PC-3 (cell line): ENCODE data around the gene ARHGEF38. TPM values are rescaled to one million over a fixed set of nuclear protein-coding genes. Genes with fewer than 3 reads are reported as not detected.

Experiments used
- ATAC-seq: fragments of 200-7000 bp; cut with Tn5 transposase; 2 replicates; pipeline ENCODE4 v1.9.1; 2020; ENCODE audit warnings: mild to moderate bottlenecking, moderate library complexity
- BruUV-seq: library from RNA; stranded (reverse); fragments of 400-500 nt; replicated peaks from 2 replicates; lab custom pipeline; 2021; lab: Mats Ljungman, UMichigan
- CTCF ChIA-PET: fragments of 300-600 bp; sonication (Branson Sonifier 250); formaldehyde crosslinking; loops from one replicate; lab custom pipeline; 2022; ENCODE audit warnings: antibody characterized with exemption; lab: Charles Lee
- POLR2A ChIA-PET: fragments of 300-600 bp; sonication (Branson Sonifier 250); formaldehyde crosslinking; loops from one replicate; lab custom pipeline; 2022; ENCODE audit warnings: antibody characterized with exemption; ENCODE audit not compliant: unreplicated experiment; lab: Charles Lee
- DNase-seq: peaks from one replicate; pipeline ENCODE4 v3.0.0-alpha.2; 2015
- H2AFZ ChIP-seq: fragments of 300-600 bp; sonication (generic); 2 replicates; pipeline ENCODE4 v1.6.0; 2016; ENCODE audit warnings: antibody characterized with exemption, low read length
- H3F3A ChIP-seq: fragments of 300-600 bp; sonication (generic); one replicate; pipeline ENCODE4 v1.6.0; 2017; ENCODE audit warnings: antibody characterized with exemption, low read length, control low read depth, mild to moderate bottlenecking; ENCODE audit not compliant: unreplicated experiment
- H3K27ac ChIP-seq: fragments of 300-600 bp; sonication (generic); 2 replicates; pipeline ENCODE4 v1.5.1; 2016; ENCODE audit warnings: mild to moderate bottlenecking, low read length
- H3K27me3 ChIP-seq: fragments of 300-600 bp; sonication (generic); 2 replicates; pipeline ENCODE4 v1.6.1; 2016; ENCODE audit warnings: low read length, mixed read lengths
- H3K36me3 ChIP-seq: fragments of 300-600 bp; sonication (generic); 2 replicates; pipeline ENCODE4 v1.6.1; 2016; ENCODE audit warnings: low read depth, mixed run types, low read length, mixed read lengths
- H3K4me1 ChIP-seq: fragments of 300-600 bp; sonication (generic); 2 replicates; pipeline ENCODE4 v1.5.1; 2016; ENCODE audit warnings: low read length; ENCODE audit not compliant: insufficient read depth
- H3K4me2 ChIP-seq: fragments of 300-600 bp; sonication (generic); 2 replicates; pipeline ENCODE4 v1.6.0; 2016; ENCODE audit warnings: low read length
- H3K4me3 ChIP-seq: fragments of 300-600 bp; sonication (generic); 2 replicates; pipeline ENCODE4 v1.5.1; 2016; ENCODE audit warnings: mild to moderate bottlenecking, low read length, mixed read lengths
- H3K79me2 ChIP-seq: fragments of 300-600 bp; sonication (generic); 2 replicates; pipeline ENCODE4 v1.6.1; 2017; ENCODE audit warnings: low read length, mixed read lengths
- H3K9ac ChIP-seq: fragments of 300-600 bp; sonication (generic); 2 replicates; pipeline ENCODE4 v1.6.0; 2016; ENCODE audit warnings: mild to moderate bottlenecking, low read length
- H3K9me2 ChIP-seq: fragments of 300-600 bp; sonication (generic); replicated peaks from 2 replicates; pipeline ENCODE4 v1.6.1; 2016; ENCODE audit warnings: mixed run types, low read length, mixed read lengths
- H3K9me3 ChIP-seq: fragments of 300-600 bp; sonication (generic); 2 replicates; pipeline ENCODE4 v1.6.1; 2016; ENCODE audit warnings: low read length, mixed read lengths
- H4K20me1 ChIP-seq: fragments of 300-600 bp; sonication (generic); 2 replicates; pipeline ENCODE4 v1.6.1; 2016; ENCODE audit warnings: low read length, mixed read lengths
- CTCF ChIP-seq: fragments of 300-600 bp; sonication (generic); conservative IDR thresholded peaks from 2 replicates; pipeline ENCODE4 v1.5.1; 2017; ENCODE audit warnings: antibody characterized with exemption, low read depth, mild to moderate bottlenecking, low read length
- EZH2 ChIP-seq: fragments of 300-600 bp; sonication (generic); IDR thresholded peaks from one replicate; pipeline ENCODE4 v1.6.1; 2017; ENCODE audit warnings: antibody characterized with exemption, mild to moderate bottlenecking, low read length; ENCODE audit not compliant: unreplicated experiment
- EZH2phosphoT487 ChIP-seq: fragments of 300-600 bp; sonication (generic); IDR thresholded peaks from 2 replicates; pipeline ENCODE4 v1.6.1; 2018; ENCODE audit warnings: mild to moderate bottlenecking, antibody characterized with exemption, low read length, borderline replicate concordance
- intact Hi-C: fragments of 100-400 bp; cut with micrococcal nuclease; formaldehyde crosslinking; loops from 2 replicates; pipeline ENCODE4 v1.9.0; 2023
- total RNA-seq: library from RNA; depleted of rRNA; stranded (reverse); fragments of >200 nt; gene quantifications from 2 replicates; pipeline ENCODE4 v1.2.3, GENCODE V29; 2014

Gene ARHGEF38
- total RNA-seq, 1 experiment from 2014 or later = 2.0 TPM

- Histone ChIP-seq H3K79me2 (no peaks in the 10 kb centered on the region), H3K27me3 (no peaks in the 10 kb centered on the region), H3K4me1 (no peaks in the 10 kb centered on the region), H3F3A (no peaks in the 10 kb centered on the region), H3K9me3 (no peaks in the 10 kb centered on the region), H3K27ac (no peak overlapping the region), H3K9me2 (no peaks in the 10 kb centered on the region), H4K20me1 (no peaks in the 10 kb centered on the region), H3K9ac (no peak overlapping the region), H3K4me2 (no peak overlapping the region), H3K36me3 (no peaks in the 10 kb centered on the region), H2AFZ (no peak overlapping the region), H3K4me3 (no peak overlapping the region)
- CTCF ChIA-PET = no interaction called here
- intact Hi-C loops = no loop called here
- ATAC-seq = no peak
- no TSS peak for BruUV-seq
- POLR2A ChIA-PET = no interaction called here
- peak; percentile 2 for DNase-seq
- TF ChIP-seq EZH2 (no peak), CTCF (no peak), EZH2phosphoT487 (no peak)
Measured at GRCh38 chr4:105510245-105510644, 42.2 kb upstream of the ARHGEF38 start.

- peak; percentile 77 for ATAC-seq
- Histone ChIP-seq H3K27me3 (no peaks in the 10 kb centered on the region), H4K20me1 (no peaks in the 10 kb centered on the region), H3K27ac (no peak overlapping the region), H3K9ac (no peak overlapping the region), H2AFZ (no peak overlapping the region), H3K4me1 (no peaks in the 10 kb centered on the region), H3K9me3 (no peaks in the 10 kb centered on the region), H3K4me3 (no peak overlapping the region), H3K4me2 (no peak overlapping the region), H3F3A (no peaks in the 10 kb centered on the region), H3K36me3 (no peaks in the 10 kb centered on the region), H3K79me2 (no peaks in the 10 kb centered on the region), H3K9me2 (no peaks in the 10 kb centered on the region)
- peak; percentile 61 for DNase-seq
- TF ChIP-seq CTCF (peak; percentile 78), EZH2phosphoT487 (no peak)
- ChIA-PET CTCF (interaction anchor here (0.6 to 1.3 kb wide), 2 partner anchors 112 to 254 kb away, joined by 3 to 5 read pairs; no protein-coding TSS in a partner anchor), POLR2A (interaction anchor here (0.6 kb wide), 1 partner anchor 64 kb away, joined by 5 read pairs; no protein-coding TSS in a partner anchor)
- no TSS peak for BruUV-seq
- intact Hi-C loops = loop anchor here (1.0 to 10.0 kb wide), 5 partner anchors 32 to 681 kb away; partner anchors contain the start of gene ARHGEF38
Measured at GRCh38 chr4:105520819-105521790, 31.3 kb upstream of the ARHGEF38 start.
